HEK293 (cell line): Measurements from ENCODE around the gene ST6GAL1.

Experiments used
- CTCF ChIA-PET: fragments of 350-600 bp; formaldehyde crosslinking; extraction: SDS; loops from one replicate; lab custom pipeline; 2021; ENCODE audit warnings: antibody characterized with exemption; lab: Yijun Ruan, JAX
- POLR2A ChIA-PET: fragments of 300-600 bp; formaldehyde crosslinking; extraction: SDS; loops from one replicate; lab custom pipeline; 2020; ENCODE audit warnings: antibody characterized with exemption, inconsistent platforms; lab: Yijun Ruan, JAX
- H3K27ac ChIP-seq: fragments of 200-500 bp; sonication (Bioruptor generic); 2 replicates; pipeline ENCODE4 v1.5.1; 2014; ENCODE audit warnings: low read depth, low read length, control low read depth, inconsistent platforms; ENCODE audit errors: extremely low read depth
- H3K36me3 ChIP-seq, 2 experiments: fragments of 200-500 bp in 1 of 2; sonication (Bioruptor generic) in 1 of 2; 1 replicate in 1 of 2; 2 replicates in 1 of 2; pipeline ENCODE4 v1.5.1; 2014 to 2017; ENCODE audit warnings: inconsistent platforms in 2 of 2, low read length in 2 of 2; ENCODE audit not compliant: control insufficient read depth in 2 of 2, insufficient read depth in 1 of 2
- H3K4me1 ChIP-seq: fragments of 200-500 bp; sonication (Bioruptor generic); 2 replicates; pipeline ENCODE4 v1.5.1; 2014; ENCODE audit warnings: mild to moderate bottlenecking, low read length, inconsistent platforms; ENCODE audit not compliant: control insufficient read depth, insufficient read depth
- H3K4me3 ChIP-seq: 2 replicates; pipeline ENCODE4 v1.5.1; 2011; ENCODE audit warnings: low read depth, mild to moderate bottlenecking, control low read depth, low read length, moderate library complexity
- H3K9me3 ChIP-seq: fragments of 200-500 bp; sonication (Bioruptor generic); 2 replicates; pipeline ENCODE4 v1.5.1; 2014; ENCODE audit warnings: low read depth, low read length, inconsistent platforms; ENCODE audit not compliant: control insufficient read depth, insufficient read depth
- HOXD13 ChIP-seq: sonication (generic); formaldehyde crosslinking; IDR thresholded peaks from 2 replicates; pipeline ENCODE4 v1.8.0; 2022; ENCODE audit warnings: missing genetic modification reagents, borderline replicate concordance
- KLF16 ChIP-seq: fragments of 450-650 bp; formaldehyde crosslinking; IDR thresholded peaks from 2 replicates; pipeline ENCODE4 v1.5.1; 2017; ENCODE audit warnings: missing biosample characterization, missing genetic modification characterization
- KLF7 ChIP-seq: fragments of 450-650 bp; formaldehyde crosslinking; IDR thresholded peaks from 2 replicates; pipeline ENCODE4 v1.5.1; 2016; ENCODE audit warnings: missing biosample characterization, missing genetic modification characterization, borderline replicate concordance
- OSR2 ChIP-seq: fragments of 450-650 bp; formaldehyde crosslinking; IDR thresholded peaks from 2 replicates; pipeline ENCODE4 v1.5.1; 2016; ENCODE audit warnings: missing biosample characterization, missing genetic modification characterization
- SCRT2 ChIP-seq: fragments of 450-650 bp; formaldehyde crosslinking; IDR thresholded peaks from 2 replicates; pipeline ENCODE4 v1.5.1; 2016; ENCODE audit warnings: missing biosample characterization, missing genetic modification characterization
- ZBTB1 ChIP-seq: fragments of 450-650 bp; formaldehyde crosslinking; IDR thresholded peaks from 2 replicates; pipeline ENCODE4 v1.5.1; 2016; ENCODE audit warnings: missing biosample characterization, missing genetic modification characterization
- ZBTB26 ChIP-seq: fragments of 450-650 bp; formaldehyde crosslinking; optimal IDR thresholded peaks from 2 replicates; pipeline ENCODE3; 2016; ENCODE audit warnings: missing biosample characterization, mild to moderate bottlenecking, missing genetic modification characterization
- ZBTB44 ChIP-seq: fragments of 450-650 bp; IDR thresholded peaks from 2 replicates; pipeline ENCODE4 v1.5.1; 2018; ENCODE audit warnings: missing biosample characterization, mild to moderate bottlenecking, missing genetic modification characterization
- ZNF146 ChIP-seq: fragments of 450-650 bp; formaldehyde crosslinking; IDR thresholded peaks from 2 replicates; pipeline ENCODE4 v1.5.1; 2016; ENCODE audit warnings: missing biosample characterization, missing genetic modification characterization
- ZNF202 ChIP-seq: fragments of 450-650 bp; formaldehyde crosslinking; IDR thresholded peaks from 2 replicates; pipeline ENCODE4 v1.5.1; 2016; ENCODE audit warnings: missing biosample characterization, missing genetic modification characterization, borderline replicate concordance
- ZNF26 ChIP-seq: fragments of 450-650 bp; formaldehyde crosslinking; IDR thresholded peaks from 2 replicates; pipeline ENCODE4 v1.5.1; 2016; ENCODE audit warnings: missing biosample characterization, missing genetic modification characterization
- ZNF266 ChIP-seq: fragments of 450-650 bp; formaldehyde crosslinking; IDR thresholded peaks from 2 replicates; pipeline ENCODE4 v1.5.1; 2016; ENCODE audit warnings: missing biosample characterization, missing genetic modification characterization, low read depth
- ZNF350 ChIP-seq: fragments of 450-650 bp; formaldehyde crosslinking; IDR thresholded peaks from 2 replicates; pipeline ENCODE4 v1.5.0; 2017; ENCODE audit warnings: missing biosample characterization, mild to moderate bottlenecking, missing genetic modification characterization
- ZNF37A ChIP-seq: fragments of 450-650 bp; IDR thresholded peaks from 2 replicates; pipeline ENCODE4 v1.5.1; 2018; ENCODE audit warnings: missing biosample characterization, missing genetic modification characterization
- ZNF501 ChIP-seq: fragments of 450-650 bp; formaldehyde crosslinking; IDR thresholded peaks from 2 replicates; pipeline ENCODE4 v1.5.1; 2016; ENCODE audit warnings: missing biosample characterization, missing genetic modification characterization
- ZNF518A ChIP-seq: fragments of 450-650 bp; formaldehyde crosslinking; conservative IDR thresholded peaks from 2 replicates; pipeline ENCODE4 v1.5.1; 2016; ENCODE audit warnings: low read depth, missing biosample characterization, missing genetic modification characterization
- ZNF626 ChIP-seq: fragments of 450-650 bp; sonication (Bioruptor Pico); formaldehyde crosslinking; IDR thresholded peaks from 2 replicates; pipeline ENCODE4 v1.5.1; 2018; ENCODE audit warnings: missing biosample characterization, missing genetic modification characterization, inconsistent platforms
- ZNF707 ChIP-seq: fragments of 450-650 bp; formaldehyde crosslinking; IDR thresholded peaks from 2 replicates; pipeline ENCODE4 v1.5.1; 2016; ENCODE audit warnings: missing biosample characterization, missing genetic modification characterization
- ZSCAN23 ChIP-seq: fragments of 450-650 bp; formaldehyde crosslinking; IDR thresholded peaks from 2 replicates; pipeline ENCODE4 v1.5.1; 2016; ENCODE audit warnings: missing biosample characterization, missing genetic modification characterization

ST6GAL1 gene

GRCh38 chr3:186949281-186949982, 19.1 kb downstream of the ST6GAL1 start:
- Histone ChIP-seq H3K4me1 (no peaks in the 10 kb centered on the region), H3K4me3 (no peak overlapping the region), H3K9me3 (no peaks in the 10 kb centered on the region), H3K27ac (no peak overlapping the region), H3K36me3 (no peaks in the 10 kb centered on the region)
- ChIA-PET CTCF (interaction anchor here (0.6 kb wide), 1 partner anchor 11 kb away, joined by 3 read pairs; no protein-coding TSS in a partner anchor), POLR2A (no interaction called here)
- TF ChIP-seq ZNF202 (tag by site-specific recombination) = no peak
- TF ChIP-seq ZNF626 (tag by site-specific recombination) = no peak
- no peak for TF ChIP-seq ZBTB1
- no peak for TF ChIP-seq ZSCAN23 (tag by site-specific recombination)
- no peak for TF ChIP-seq ZNF518A (tag by site-specific recombination)
- no peak for TF ChIP-seq KLF7 (tag by site-specific recombination)
- TF ChIP-seq ZNF266 (tag by site-specific recombination) = no peak
- TF ChIP-seq OSR2 (tag by site-specific recombination) = no peak
- no peak for TF ChIP-seq ZNF146 (tag by site-specific recombination)
- TF ChIP-seq ZBTB26 (tag by site-specific recombination) = no peak
- no peak for TF ChIP-seq ZNF37A (tag by site-specific recombination)
- no peak for TF ChIP-seq ZNF501 (tag by site-specific recombination)
- no peak for TF ChIP-seq ZNF707 (tag by site-specific recombination)
- TF ChIP-seq HOXD13 (CRISPR knock-in tag) = no peak
- TF ChIP-seq SCRT2 (tag by site-specific recombination) = no peak
- no peak for TF ChIP-seq KLF16 (tag by site-specific recombination)
- no peak for TF ChIP-seq ZBTB44 (tag by site-specific recombination)
- TF ChIP-seq ZNF350 (tag by site-specific recombination) = no peak
- no peak for TF ChIP-seq ZNF26 (tag by site-specific recombination)
